K562 (cell line): ENCODE measurements around the gene GEMIN7. TPM values are rescaled to one million over a fixed set of nuclear protein-coding genes. Genes with fewer than 3 reads are reported as not detected.

Source experiments
- ATF6 ChIP-seq: sonication (generic); formaldehyde crosslinking; IDR thresholded peaks from 2 replicates; pipeline ENCODE4 v1.4.0; 2020; ENCODE audit warnings: mild to moderate bottlenecking, missing genetic modification reagents
- CTBP1 ChIP-seq: fragments of 450-650 bp; IDR thresholded peaks from 2 replicates; pipeline ENCODE4 v1.6.1; 2016; ENCODE audit warnings: borderline replicate concordance
- E2F3 ChIP-seq: fragments of 250-450 bp; sonication (Bioruptor Pico); IDR thresholded peaks from 2 replicates; pipeline ENCODE4 v1.4.0; 2020; ENCODE audit warnings: mild to moderate bottlenecking
- ELF2 ChIP-seq: fragments of 250-450 bp; sonication (Bioruptor Pico); IDR thresholded peaks from 2 replicates; pipeline ENCODE4 v1.5.0; 2021; ENCODE audit warnings: mild to moderate bottlenecking
- GABPB1 ChIP-seq: sonication (generic); formaldehyde crosslinking; IDR thresholded peaks from 2 replicates; pipeline ENCODE4 v1.8.0; 2022; ENCODE audit warnings: mild to moderate bottlenecking, missing genetic modification reagents
- HMG20B ChIP-seq: fragments of 250-450 bp; sonication (Bioruptor Pico); IDR thresholded peaks from 2 replicates; pipeline ENCODE4 v1.5.0; 2021; ENCODE audit warnings: mild to moderate bottlenecking
- HNRNPL ChIP-seq: fragments of 200-400 bp; formaldehyde crosslinking; IDR thresholded peaks from 2 replicates; pipeline ENCODE4 v1.6.1; 2017; ENCODE audit warnings: low read depth, mild to moderate bottlenecking, low read length
- IRF2 ChIP-seq: sonication (generic); formaldehyde crosslinking; IDR thresholded peaks from 2 replicates; pipeline ENCODE4 v1.8.1; 2022; ENCODE audit warnings: mild to moderate bottlenecking, missing genetic modification reagents
- RAD21 ChIP-seq, 2 experiments: fragments of 250-450 bp in 1 of 2; fragments of 450-650 bp in 1 of 2; sonication (Bioruptor Pico) in 1 of 2; formaldehyde crosslinking in 1 of 2; IDR thresholded peaks in 1 of 2; conservative IDR thresholded peaks in 1 of 2; 2 replicates each; pipeline versions ENCODE4 v1.4.0 to v1.8.0; 2020 to 2022; ENCODE audit warnings: mild to moderate bottlenecking in 2 of 2, moderate library complexity in 1 of 2
- RBM15 ChIP-seq: fragments of 200-400 bp; formaldehyde crosslinking; IDR thresholded peaks from 2 replicates; pipeline ENCODE4 v1.6.1; 2018; ENCODE audit warnings: mild to moderate bottlenecking, low read length, moderate library complexity; ENCODE audit not compliant: insufficient read depth
- SMAD4 ChIP-seq: fragments of 250-450 bp; sonication (Bioruptor Pico); conservative IDR thresholded peaks from 2 replicates; pipeline ENCODE4 v1.8.0; 2021; ENCODE audit warnings: inconsistent platforms, mild to moderate bottlenecking, moderate library complexity
- SP1 ChIP-seq: sonication (generic); formaldehyde crosslinking; IDR thresholded peaks from 2 replicates; pipeline ENCODE4 v1.8.1; 2022; ENCODE audit warnings: mild to moderate bottlenecking, missing genetic modification reagents
- TRIM24 ChIP-seq, 2 experiments: fragments of 450-650 bp; IDR thresholded peaks; 2 replicates each; pipeline ENCODE4 v1.6.1; 2016
- YBX1 ChIP-seq: fragments of 450-650 bp; IDR thresholded peaks from 2 replicates; pipeline ENCODE4 v1.7.1; 2016; ENCODE audit warnings: mild to moderate bottlenecking
- ZBTB7A ChIP-seq: IDR thresholded peaks from 2 replicates; pipeline ENCODE4 v1.6.1; 2011; ENCODE audit warnings: low read depth, mild to moderate bottlenecking, low read length, moderate library complexity, borderline replicate concordance; ENCODE audit not compliant: control insufficient read depth
- ZNF24 ChIP-seq: fragments of 450-650 bp; IDR thresholded peaks from 2 replicates; pipeline ENCODE4 v1.6.1; 2016
- ZNF778 ChIP-seq: fragments of 450-650 bp; formaldehyde crosslinking; IDR thresholded peaks from 2 replicates; pipeline ENCODE4 v1.4.0; 2020; ENCODE audit warnings: mild to moderate bottlenecking, moderate library complexity
- polyA plus RNA-seq, 8 experiments: library from polyadenylated mRNA; depleted of rRNA in 4 of 8; stranded (reverse) in 5 of 8; unstranded in 3 of 8; fragments of >200 nt; fragmentation: Nextera tagmentation in 2 of 8; fragmentation: Illumina TruSeq in 1 of 8; extraction: Ambion mirVana in 2 of 8; extraction: Trizol in 1 of 8; gene quantifications; 2 replicates each; pipeline versions ENCODE4 v1.2.1 to v1.2.3, GENCODE V29; 2011 to 2014; ENCODE audit warnings: inconsistent platforms in 1 of 8, missing spikeins in 1 of 8
- total RNA-seq, 7 experiments: library from RNA; depleted of rRNA in 6 of 7; stranded (reverse); fragments of >200 nt in 6 of 7; fragmentation: Illumina TruSeq in 2 of 7; extraction: Trizol in 2 of 7; gene quantifications; 2 replicates each; pipeline versions ENCODE4 v1.2.1 to v1.2.3, GENCODE V29; 2011 to 2021; ENCODE audit warnings: low replicate concordance in 1 of 7
- TF ChIP-seq, protein P1 (sequence below): fragments of 450-650 bp; IDR thresholded peaks from 2 replicates; pipeline ENCODE4 v1.6.1; 2017; ENCODE audit warnings: antibody characterized with exemption, mild to moderate bottlenecking
- TF ChIP-seq, protein P2 (sequence below): fragments of 150-350 bp; conservative IDR thresholded peaks from 2 replicates; pipeline ENCODE4 v1.6.1; 2014; ENCODE audit warnings: low read length

Gene GEMIN7
- total and polyA plus RNA-seq, 9 of the 15 experiments (the other 6 are each of a cell fraction or from before 2014, with no cell fraction given) = 23.1 to 124 (median 54.9) TPM

DNA sequence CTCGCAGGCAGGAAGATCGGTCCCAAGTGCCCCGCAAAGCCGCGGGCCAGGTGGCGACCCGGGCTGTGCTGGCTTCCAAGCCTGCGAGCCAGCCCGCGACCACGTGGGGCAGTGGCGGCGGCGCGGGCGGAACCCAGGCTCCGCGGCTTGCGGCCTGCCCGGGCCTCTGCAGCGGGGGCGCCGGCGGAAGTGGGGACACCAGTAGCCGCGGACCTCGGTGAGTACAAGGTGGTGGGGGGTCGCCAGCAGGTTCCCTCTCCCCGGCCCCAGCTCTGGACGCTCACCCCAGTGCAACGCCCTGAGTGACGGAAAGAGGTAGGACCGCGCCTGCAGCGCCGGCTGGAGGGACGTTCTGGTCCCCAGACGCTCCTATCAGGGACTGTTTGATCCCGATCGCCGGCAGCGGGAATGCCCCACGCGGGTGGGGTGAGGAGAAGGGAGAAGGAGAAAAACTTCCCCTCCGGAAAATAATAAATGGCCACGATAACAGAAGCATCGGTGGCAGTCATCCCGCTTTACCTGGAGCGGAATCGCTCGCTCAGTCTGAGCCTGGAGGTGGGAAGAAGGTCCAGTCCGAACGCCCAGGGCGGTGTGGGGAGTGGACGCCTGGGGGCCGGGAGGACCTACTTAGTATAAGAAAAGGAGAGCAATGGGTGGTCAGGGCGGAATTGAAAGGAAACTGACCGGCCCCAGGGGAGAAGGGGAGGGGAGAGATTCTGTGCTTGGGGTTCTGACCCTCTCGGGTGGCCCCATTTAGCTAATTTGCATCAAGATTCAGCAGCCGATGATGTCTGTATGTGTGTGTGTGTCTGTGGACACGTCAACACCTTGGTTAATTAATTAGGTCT is at the start of gene GEMIN7 (continued):
- TF ChIP-seq RBM15 (no peak), ELF2 (peak; percentile 64; the same call in 1 of the 2 replicates), ZNF778 (CRISPR knock-in tag) (no peak), RAD21 (CRISPR knock-in tag; conservative IDR thresholded peaks at IDR 0.05 in 1 of 2, IDR thresholded peaks at IDR 0.05 in 1 of 2) (0 out of 4 replicates have a peak, but pooled peaks of 1 of the 2 experiments have one; percentile 15), SMAD4 (CRISPR knock-in tag) (peak; percentile 84), ZBTB7A (peak; percentile 91; the same call in 1 of the 2 replicates), E2F3 (CRISPR knock-in tag) (peak; percentile 64; the same call in 1 of the 2 replicates), ATF6 (CRISPR knock-in tag) (0 out of 2 replicates have a peak, but pooled peaks have one; percentile 69), IRF2 (CRISPR knock-in tag) (0 out of 2 replicates have a peak, but pooled peaks have one; percentile 65), ZNF24 (peak; percentile 46; the same call in 1 of the 2 replicates), TRIM24 (IDR thresholded peaks at IDR 0.05) (peak in 1 of 2 experiments; percentile 99; a peak in 2 of 4 replicates), HMG20B (no peak; the same call in 1 of the 2 replicates), CTBP1 (peak; percentile 91), HNRNPL (no peak), SP1 (peak; percentile 77), YBX1 (no peak), GABPB1 (CRISPR knock-in tag) (peak; percentile 99)
- TF ChIP-seq, protein P1, sequence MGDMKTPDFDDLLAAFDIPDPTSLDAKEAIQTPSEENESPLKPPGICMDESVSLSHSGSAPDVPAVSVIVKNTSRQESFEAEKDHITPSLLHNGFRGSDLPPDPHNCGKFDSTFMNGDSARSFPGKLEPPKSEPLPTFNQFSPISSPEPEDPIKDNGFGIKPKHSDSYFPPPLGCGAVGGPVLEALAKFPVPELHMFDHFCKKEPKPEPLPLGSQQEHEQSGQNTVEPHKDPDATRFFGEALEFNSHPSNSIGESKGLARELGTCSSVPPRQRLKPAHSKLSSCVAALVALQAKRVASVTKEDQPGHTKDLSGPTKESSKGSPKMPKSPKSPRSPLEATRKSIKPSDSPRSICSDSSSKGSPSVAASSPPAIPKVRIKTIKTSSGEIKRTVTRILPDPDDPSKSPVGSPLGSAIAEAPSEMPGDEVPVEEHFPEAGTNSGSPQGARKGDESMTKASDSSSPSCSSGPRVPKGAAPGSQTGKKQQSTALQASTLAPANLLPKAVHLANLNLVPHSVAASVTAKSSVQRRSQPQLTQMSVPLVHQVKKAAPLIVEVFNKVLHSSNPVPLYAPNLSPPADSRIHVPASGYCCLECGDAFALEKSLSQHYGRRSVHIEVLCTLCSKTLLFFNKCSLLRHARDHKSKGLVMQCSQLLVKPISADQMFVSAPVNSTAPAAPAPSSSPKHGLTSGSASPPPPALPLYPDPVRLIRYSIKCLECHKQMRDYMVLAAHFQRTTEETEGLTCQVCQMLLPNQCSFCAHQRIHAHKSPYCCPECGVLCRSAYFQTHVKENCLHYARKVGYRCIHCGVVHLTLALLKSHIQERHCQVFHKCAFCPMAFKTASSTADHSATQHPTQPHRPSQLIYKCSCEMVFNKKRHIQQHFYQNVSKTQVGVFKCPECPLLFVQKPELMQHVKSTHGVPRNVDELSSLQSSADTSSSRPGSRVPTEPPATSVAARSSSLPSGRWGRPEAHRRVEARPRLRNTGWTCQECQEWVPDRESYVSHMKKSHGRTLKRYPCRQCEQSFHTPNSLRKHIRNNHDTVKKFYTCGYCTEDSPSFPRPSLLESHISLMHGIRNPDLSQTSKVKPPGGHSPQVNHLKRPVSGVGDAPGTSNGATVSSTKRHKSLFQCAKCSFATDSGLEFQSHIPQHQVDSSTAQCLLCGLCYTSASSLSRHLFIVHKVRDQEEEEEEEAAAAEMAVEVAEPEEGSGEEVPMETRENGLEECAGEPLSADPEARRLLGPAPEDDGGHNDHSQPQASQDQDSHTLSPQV = peak; percentile 93
- TF ChIP-seq, protein P2, sequence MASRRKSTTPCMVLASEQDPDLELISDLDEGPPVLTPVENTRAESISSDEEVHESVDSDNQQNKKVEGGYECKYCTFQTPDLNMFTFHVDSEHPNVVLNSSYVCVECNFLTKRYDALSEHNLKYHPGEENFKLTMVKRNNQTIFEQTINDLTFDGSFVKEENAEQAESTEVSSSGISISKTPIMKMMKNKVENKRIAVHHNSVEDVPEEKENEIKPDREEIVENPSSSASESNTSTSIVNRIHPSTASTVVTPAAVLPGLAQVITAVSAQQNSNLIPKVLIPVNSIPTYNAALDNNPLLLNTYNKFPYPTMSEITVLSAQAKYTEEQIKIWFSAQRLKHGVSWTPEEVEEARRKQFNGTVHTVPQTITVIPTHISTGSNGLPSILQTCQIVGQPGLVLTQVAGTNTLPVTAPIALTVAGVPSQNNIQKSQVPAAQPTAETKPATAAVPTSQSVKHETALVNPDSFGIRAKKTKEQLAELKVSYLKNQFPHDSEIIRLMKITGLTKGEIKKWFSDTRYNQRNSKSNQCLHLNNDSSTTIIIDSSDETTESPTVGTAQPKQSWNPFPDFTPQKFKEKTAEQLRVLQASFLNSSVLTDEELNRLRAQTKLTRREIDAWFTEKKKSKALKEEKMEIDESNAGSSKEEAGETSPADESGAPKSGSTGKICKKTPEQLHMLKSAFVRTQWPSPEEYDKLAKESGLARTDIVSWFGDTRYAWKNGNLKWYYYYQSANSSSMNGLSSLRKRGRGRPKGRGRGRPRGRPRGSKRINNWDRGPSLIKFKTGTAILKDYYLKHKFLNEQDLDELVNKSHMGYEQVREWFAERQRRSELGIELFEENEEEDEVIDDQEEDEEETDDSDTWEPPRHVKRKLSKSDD = 0 out of 2 replicates have a peak, but pooled peaks have one; percentile 5
